Peyer's patch (tissue), 4 donors: ENCODE data around the gene TNFAIP8L1.

Source experiments
- CTCF ChIP-seq, 6 experiments: fragments of 450-650 bp in 4 of 6; fragments of 200-600 bp in 2 of 6; sonication (generic) in 1 of 6; IDR thresholded peaks; one replicate each; pipeline ENCODE4 v1.5.1; 2017 to 2019; ENCODE audit warnings: antibody characterized with exemption in 6 of 6, mild to moderate bottlenecking in 3 of 6, moderate library complexity in 1 of 6
- POLR2A ChIP-seq, 2 donors: fragments of 450-650 bp; IDR thresholded peaks; one replicate each; pipeline ENCODE4 v1.5.1; 2017; ENCODE audit warnings: antibody characterized with exemption in 2 of 2, mild to moderate bottlenecking in 2 of 2, moderate library complexity in 2 of 2

GRCh38 chr19:4692251-4693077, 53.1 kb downstream of the TNFAIP8L1 start:
- no peak for TF ChIP-seq CTCF (IDR thresholded peaks at IDR 0.05)
- TF ChIP-seq POLR2A (IDR thresholded peaks at IDR 0.05) = no peak
